HG03378 (cell line): ENCODE data around the gene C10orf71.

ENCODE experiments used
- ATAC-seq: cut with Tn5 transposase; IDR thresholded peaks from one replicate; pipeline ENCODE4 v1.9.1; 2021; ENCODE audit warnings: mild to moderate bottlenecking, moderate library complexity; ENCODE audit not compliant: unreplicated experiment

C10orf71 gene

DNA sequence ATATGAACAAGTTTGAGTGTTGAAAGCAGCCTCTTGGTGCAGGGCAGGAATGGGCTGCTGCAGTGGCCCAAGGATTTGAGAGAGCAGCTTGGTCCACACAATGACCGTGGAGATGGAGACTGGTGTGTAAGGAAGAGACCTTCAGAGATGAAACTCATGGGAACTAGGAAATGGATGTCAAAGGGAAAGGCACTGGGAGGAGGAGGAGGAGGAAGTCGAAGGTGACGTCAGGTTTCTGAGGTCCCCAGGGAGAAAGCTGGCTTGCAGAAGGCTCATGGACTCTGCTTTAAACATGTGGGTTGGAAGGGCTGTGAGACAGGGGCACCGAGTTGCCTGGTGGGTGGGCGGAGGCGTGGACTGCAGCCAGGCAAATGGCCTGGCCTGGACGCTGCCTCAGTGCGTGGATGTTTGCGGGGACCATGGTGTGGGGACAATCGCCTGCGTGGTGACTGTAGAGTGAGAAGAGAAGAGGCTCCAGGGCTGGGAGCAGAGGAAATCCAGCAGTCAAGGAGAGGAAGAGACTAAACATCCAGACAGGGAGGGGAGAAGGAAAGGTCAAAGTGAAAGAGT, 14.6 kb downstream of the C10orf71 start:
- ATAC-seq: no peak

GRCh38 chr10:49314806-49315205, 15.8 kb downstream of the C10orf71 start:
- ATAC-seq: no peak

DNA sequence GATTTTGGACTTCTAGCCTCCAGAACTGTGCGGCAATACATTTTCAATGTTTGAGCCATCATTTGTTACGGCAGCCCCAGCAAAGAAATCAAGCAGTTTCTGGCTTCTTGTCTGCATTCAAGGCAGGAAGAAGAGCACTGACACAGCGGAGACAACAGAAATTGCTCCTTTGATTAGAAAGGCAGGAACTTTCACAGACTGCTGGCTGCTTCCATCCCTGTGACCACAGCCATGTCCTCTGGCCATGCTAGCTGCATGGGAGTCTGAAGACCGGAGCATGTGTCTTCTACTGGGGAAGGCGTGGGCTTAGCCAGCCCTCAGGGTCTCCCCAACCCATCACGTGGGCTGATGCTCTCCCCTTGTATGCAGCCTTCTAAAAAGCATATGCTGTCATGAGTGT, 19.1 kb downstream of the C10orf71 start:
- no peak for ATAC-seq

GRCh38 chr10:49318755-49319154, 19.8 kb downstream of the C10orf71 start:
- no peak for ATAC-seq

- ATAC-seq: no peak
Observed at GRCh38 chr10:49319206-49319605, 20.2 kb downstream of the C10orf71 start.

DNA sequence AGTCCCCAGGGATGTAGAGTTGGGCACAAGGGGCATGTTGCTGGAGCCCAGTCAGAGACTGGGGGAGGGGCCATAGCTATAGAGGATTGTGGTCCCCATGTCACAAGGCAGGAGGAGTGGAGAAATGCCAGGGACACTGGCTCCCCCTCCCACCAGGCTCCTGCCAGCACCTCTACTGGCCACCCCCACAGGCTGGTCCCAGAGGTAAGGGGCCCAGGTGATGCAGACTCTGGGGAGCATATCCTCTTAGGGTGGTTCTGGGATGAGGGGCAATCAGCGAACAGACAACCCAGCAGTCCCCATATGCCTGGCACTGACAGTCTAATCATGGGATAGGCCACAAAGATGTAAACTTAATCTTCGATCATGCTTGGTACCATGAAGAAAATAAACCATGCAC, 21.2 kb downstream of the C10orf71 start:
- no peak for ATAC-seq

DNA sequence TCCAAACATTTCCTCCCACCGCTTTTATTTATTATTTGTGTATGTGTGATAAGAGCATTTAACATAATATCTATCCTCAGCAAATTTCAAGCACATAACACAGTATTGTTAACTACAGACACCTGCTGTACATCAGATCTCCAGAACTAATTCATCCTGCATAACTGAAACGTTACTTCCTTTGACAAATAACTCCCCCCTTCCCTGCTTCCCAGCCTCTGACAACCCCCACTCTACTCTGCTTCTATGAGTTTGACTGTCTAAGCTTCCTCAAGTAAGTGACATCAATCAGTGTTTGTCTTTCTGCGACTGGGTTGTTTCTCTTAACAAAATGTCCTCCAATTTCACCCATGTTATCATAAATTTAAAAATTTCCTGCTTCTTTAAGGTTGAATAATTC, 22.1 kb downstream of the C10orf71 start:
- ATAC-seq: no peak

GRCh38 chr10:49322371-49323170, 23.6 kb downstream of the C10orf71 start:
- ATAC-seq: no peak

GRCh38 chr10:49323171-49323895, 24.4 kb downstream of the C10orf71 start:
- ATAC-seq: no peak

DNA sequence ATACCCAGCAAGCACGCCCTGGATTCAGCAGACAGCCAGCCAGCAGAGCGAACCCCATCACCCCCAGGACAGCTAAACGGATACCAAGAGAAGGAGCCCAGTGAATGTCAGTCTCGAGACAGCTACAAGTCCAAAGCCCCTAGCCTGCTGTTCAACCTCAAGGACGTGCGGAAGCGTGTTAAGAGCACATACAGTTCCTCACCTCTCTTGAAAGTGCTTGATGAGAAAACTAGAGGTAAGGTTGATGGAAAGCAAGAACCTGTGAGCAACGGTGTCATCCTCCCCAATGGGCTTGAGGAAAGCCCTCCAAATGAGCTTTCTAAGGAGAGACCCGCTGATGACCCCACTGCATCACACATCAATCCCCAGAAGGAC, 24.9 kb downstream of the C10orf71 start:
- ATAC-seq: no peak

DNA sequence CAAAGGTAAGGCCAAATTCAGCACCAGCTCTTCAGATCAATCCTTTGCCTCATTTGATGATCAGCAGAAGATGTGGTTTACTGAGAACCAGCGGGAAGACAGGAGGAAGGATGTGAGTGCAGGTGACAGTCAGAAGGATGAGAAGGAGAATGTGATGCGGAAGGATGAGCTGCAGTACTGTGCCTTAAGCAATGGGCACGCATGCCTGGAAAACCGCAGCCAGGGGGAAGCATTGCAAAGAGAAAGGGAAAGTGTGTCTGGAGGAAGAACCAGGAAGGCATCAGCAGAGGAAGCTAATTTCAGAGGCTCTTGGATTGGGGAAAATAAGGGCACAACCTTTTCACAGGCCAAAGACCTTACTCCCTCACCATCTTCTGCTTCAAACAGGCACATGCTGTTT, 25.7 kb downstream of the C10orf71 start:
- ATAC-seq: no peak

DNA sequence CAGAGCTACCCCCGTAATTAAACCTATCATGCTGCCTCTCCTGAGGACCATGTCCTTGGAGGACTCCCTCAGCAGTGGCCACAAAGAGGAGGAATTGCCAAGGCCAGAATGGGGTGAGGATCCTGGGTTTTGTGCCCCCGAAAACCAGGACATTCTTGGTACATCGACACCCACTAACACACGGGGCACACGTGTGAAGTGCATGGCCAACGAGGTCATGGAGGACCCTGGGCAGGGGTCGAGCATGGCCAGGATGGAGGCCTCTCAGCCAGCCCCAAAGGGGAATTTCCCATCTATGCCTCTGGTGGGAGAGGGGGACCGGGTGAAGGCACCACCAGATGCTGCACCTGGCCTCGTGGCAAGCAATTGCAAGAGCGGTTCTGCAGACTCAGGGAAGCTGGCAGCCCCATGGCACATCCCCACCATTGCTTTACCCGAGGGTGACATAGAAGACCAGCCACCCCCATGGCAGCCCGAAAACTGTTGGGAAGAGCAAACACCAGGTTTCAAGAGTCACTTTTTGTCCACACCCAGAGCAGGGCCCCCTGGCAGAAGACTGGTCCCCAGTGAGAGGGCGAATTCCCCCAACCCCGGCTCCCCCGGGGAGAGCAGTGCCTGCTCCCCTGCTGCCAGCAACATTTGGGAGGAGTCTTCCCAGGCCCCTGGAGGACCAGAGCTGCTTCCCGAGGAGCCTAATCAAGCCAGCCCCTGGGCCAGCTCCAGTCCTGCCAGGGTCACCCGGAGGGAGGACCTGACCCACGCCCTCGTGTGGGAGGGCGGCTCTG, 26.4 kb downstream of the C10orf71 start:
- no peak for ATAC-seq

GRCh38 chr10:49325916-49326783, 27.2 kb downstream of the C10orf71 start:
- no peak for ATAC-seq

GRCh38 chr10:49327036-49327813, 28.3 kb downstream of the C10orf71 start:
- no peak for ATAC-seq

GRCh38 chr10:49328401-49329145, 29.6 kb downstream of the C10orf71 start:
- ATAC-seq: no peak

- ATAC-seq: no peak
Observed at GRCh38 chr10:49329146-49329505, 30.2 kb downstream of the C10orf71 start.

DNA sequence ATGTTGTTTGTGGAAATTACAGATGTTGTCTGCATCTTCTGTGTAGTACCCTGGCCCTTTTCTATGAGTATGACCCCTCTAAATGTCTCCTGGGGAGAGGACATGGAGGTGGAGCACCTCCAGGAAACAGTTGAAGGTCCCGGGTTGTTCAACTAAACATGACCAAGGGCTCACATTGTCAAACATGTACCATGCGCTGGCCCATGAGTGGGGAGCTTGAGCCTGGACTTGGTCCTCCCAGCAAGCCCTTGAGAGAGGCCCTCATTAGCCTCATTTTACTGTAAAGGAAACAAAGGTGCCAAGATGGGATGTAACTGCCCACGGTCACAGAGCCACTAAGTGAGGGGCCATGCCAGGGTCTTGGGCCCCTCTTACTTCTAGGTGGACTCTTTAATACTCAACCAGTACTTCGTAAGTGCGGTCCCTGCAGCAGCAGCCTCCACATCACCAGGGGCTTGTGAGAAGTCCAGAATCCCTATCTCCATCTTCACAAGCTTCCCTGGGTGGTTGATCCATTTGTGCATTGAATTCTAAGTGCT, 31.2 kb downstream of the C10orf71 start:
- no peak for ATAC-seq

GRCh38 chr10:49331431-49331830, 32.5 kb downstream of the C10orf71 start:
- no peak for ATAC-seq

DNA sequence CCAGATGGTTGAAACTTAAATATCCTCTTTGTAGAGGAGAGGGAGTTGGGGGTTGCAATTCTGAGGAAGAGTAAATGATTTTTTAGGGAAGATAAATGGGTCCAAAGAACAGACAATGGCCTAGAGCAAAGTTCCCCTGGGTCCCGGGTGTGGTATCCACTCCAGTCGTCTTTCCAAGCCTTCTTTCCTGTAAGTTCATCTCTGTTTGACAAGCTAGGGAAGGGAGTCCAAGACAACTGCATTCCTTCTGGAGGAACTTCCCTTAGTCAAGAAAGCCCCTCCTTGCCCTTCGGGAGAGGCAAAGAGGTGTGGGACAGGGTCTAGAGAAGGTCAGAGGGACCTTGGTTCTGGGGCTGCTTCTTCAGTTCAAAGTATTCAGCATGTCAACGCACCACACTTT, 33.4 kb downstream of the C10orf71 start:
- no peak for ATAC-seq
